Ascending aorta (tissue), 2 donors: Measurements from ENCODE around the gene SOCS1. TPM values are rescaled to one million over a fixed set of nuclear protein-coding genes. Genes with fewer than 3 reads are reported as not detected.

ENCODE experiments used
- DNase-seq, 2 donors: peaks; one replicate each; pipeline ENCODE4 v3.0.0-alpha.2; 2019; ENCODE audit warnings: low spot score in 2 of 2
- H3K27ac ChIP-seq, 2 donors: fragments of 200-600 bp; sonication (generic); one replicate each; pipeline ENCODE4 v1.5.1; 2016 to 2017; ENCODE audit warnings: mild to moderate bottlenecking in 1 of 2
- H3K27me3 ChIP-seq: fragments of 200-600 bp; sonication (generic); one replicate; pipeline ENCODE4 v1.5.1; 2017
- H3K36me3 ChIP-seq, 2 donors: fragments of 200-600 bp; sonication (generic); one replicate each; pipeline ENCODE4 v1.5.1; 2016
- H3K4me1 ChIP-seq, 2 donors: fragments of 200-600 bp; sonication (generic); one replicate each; pipeline ENCODE4 v1.5.1; 2016 to 2017; ENCODE audit warnings: mild to moderate bottlenecking in 1 of 2
- H3K4me3 ChIP-seq, 2 donors: fragments of 200-600 bp; sonication (generic); one replicate each; pipeline ENCODE4 v1.5.1; 2016 to 2017; ENCODE audit warnings: mild to moderate bottlenecking in 1 of 2
- H3K9me3 ChIP-seq, 2 donors: fragments of 200-600 bp; sonication (generic); one replicate each; pipeline ENCODE4 v1.5.1; 2016
- intact Hi-C: fragments of 100-400 bp; cut with DNase I; formaldehyde crosslinking; loops from one replicate; pipeline ENCODE4 v1.15.1; 2023
- total RNA-seq: library from RNA; depleted of rRNA; stranded (reverse); fragments of >200 nt; gene quantifications from one replicate; pipeline ENCODE4 v1.1.0, GENCODE V29; 2016
- TF ChIP-seq, protein P1 (sequence below), 3 experiments: fragments of 200-600 bp in 2 of 3; fragments of 450-650 bp in 1 of 3; sonication (generic) in 2 of 3; IDR thresholded peaks; one replicate each; pipeline ENCODE4 v1.5.1; 2016 to 2019; ENCODE audit warnings: antibody characterized with exemption in 3 of 3, mild to moderate bottlenecking in 1 of 3, moderate library complexity in 1 of 3

Gene SOCS1
- total RNA-seq, 1 donor from 2014 or later, result 1.8 TPM

DNA sequence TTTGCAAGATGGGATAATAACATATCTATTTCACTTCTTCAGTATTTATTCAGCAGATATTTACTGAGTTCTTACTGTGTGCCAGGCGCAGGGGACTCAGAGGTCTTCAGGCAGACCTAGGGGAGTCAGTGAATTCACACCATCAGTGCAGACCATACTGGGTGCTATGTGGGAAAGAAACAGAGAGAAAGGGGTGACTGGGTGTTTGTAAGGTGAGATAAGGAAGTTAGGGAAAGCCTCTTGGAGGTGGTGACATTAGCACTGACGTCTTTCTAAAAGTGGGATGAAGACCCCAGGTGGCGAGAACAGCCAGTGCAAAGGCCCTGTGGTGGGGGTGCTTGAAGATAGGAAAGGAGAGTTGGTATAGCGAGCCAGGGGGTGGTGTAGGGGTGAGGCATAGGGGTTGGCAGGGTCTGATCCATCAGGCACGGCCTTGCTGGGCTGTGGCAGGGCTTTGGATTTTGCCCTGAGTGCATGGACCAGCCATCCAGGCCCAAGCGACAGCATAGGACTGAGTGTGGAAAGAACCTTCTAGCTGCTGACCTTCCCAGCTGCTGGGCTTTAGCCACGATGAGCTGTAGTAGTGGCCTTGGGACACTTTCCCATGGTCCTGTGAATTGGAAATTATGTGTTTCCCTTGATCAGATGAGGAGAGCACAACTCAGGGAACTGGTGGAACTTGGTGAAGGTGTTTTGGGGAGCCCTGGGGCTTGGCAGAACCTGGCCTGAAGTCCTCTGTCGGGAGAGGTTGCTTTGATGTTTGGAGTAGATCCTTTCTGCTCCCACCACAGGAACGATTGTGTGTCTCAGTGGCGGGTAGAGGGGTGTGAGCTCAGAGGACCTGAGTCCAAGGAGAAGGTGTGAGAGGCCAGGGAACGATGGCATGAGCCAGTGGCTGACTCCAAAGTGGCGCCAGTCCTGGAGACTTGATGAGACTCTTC is 3.9 kb upstream of the SOCS1 start:
- intact Hi-C loops, result loop anchor here (5.0 to 10.0 kb wide), 4 partner anchors 125 to 523 kb away; partner anchors contain the start of gene SNN
- H3K27me3 ChIP-seq, result no peaks in the 10 kb centered on the region

DNA sequence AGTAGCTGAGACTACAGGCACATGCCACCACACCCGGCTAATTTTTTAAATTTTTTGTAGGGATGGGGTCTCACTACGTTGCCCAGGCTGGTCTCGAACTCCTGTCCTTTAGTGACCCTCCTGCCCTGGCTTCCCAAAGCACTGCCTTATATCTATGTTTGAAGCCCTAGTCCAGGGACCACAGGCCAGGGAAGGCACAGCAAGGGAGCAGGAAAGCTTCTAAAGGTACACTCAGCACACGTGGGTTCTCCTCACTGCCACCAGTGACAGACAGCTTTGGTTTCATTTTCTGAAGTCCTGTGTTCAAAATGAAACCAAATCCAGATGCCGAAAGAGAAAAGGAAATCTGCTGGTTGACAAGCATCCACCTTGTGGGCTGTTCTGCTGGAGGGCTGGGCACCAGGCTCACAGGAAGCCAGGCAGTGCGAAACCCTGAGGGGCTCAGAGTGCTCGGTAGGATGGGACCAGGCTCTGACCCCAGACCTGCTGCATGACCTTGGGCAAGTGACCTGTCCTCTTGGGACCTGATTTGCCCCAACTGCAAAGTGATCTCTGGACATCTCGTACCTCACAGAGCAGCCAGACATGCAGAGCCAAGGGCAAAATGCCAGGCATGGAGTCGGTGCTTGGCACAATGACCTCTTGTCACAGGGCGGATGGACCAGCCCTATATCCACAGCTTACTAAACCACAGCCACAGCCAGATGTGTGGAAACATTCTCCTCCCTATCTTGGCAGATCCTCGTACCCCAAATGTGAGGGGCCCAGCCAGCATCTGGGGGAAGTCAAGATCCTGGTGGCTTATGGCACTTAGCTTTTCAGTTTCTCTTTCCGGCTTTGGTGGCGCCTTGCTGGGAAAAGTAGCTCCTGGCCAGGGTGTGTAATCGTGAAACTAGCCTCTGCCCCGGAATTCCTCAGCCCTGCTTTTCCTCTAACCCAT is 2.8 kb upstream of the SOCS1 start:
- Histone ChIP-seq H3K4me1 (peaks cover 10 to 25% of the 10 kb centered on the region in 2 donors), H3K4me3 (peak overlapping the region; percentile 12 to 53), H3K27ac (peak overlapping the region; percentile 70 to 78), H3K36me3 (no peaks in the 10 kb centered on the region), H3K9me3 (no peaks in the 10 kb centered on the region), H3K27me3 (no peaks in the 10 kb centered on the region)
- intact Hi-C loops, result loop anchor here (5.0 to 10.0 kb wide), 4 partner anchors 124 to 522 kb away; partner anchors contain the start of gene SNN
- TF ChIP-seq, protein P1, sequence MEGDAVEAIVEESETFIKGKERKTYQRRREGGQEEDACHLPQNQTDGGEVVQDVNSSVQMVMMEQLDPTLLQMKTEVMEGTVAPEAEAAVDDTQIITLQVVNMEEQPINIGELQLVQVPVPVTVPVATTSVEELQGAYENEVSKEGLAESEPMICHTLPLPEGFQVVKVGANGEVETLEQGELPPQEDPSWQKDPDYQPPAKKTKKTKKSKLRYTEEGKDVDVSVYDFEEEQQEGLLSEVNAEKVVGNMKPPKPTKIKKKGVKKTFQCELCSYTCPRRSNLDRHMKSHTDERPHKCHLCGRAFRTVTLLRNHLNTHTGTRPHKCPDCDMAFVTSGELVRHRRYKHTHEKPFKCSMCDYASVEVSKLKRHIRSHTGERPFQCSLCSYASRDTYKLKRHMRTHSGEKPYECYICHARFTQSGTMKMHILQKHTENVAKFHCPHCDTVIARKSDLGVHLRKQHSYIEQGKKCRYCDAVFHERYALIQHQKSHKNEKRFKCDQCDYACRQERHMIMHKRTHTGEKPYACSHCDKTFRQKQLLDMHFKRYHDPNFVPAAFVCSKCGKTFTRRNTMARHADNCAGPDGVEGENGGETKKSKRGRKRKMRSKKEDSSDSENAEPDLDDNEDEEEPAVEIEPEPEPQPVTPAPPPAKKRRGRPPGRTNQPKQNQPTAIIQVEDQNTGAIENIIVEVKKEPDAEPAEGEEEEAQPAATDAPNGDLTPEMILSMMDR (IDR thresholded peaks at IDR 0.05), result no peak
- DNase-seq, result peak in 1 of 2 donors; percentile 83

More for the DNA sequence above, 3.9 kb upstream of the SOCS1 start:
- TF ChIP-seq, protein P1 (IDR thresholded peaks at IDR 0.05), result no peak
- peak overlapping the region in 1 of 2 donors; percentile 53 for H3K4me3 ChIP-seq
- DNase-seq, result no peak
- H3K9me3 ChIP-seq, result no peaks in the 10 kb centered on the region
- H3K27ac ChIP-seq, result peak overlapping the region; percentile 70 to 78
- H3K4me1 ChIP-seq, result peaks cover 6 to 16% of the 10 kb centered on the region in 2 donors
- no peaks in the 10 kb centered on the region for H3K36me3 ChIP-seq

- Histone ChIP-seq H3K27ac (peak overlapping the region; percentile 90 to 96), H3K27me3 (no peaks in the 10 kb centered on the region), H3K4me1 (peaks cover 10 to 25% of the 10 kb centered on the region in 2 donors), H3K4me3 (peak overlapping the region; percentile 79 to 80), H3K36me3 (no peaks in the 10 kb centered on the region), H3K9me3 (no peaks in the 10 kb centered on the region)
- TF ChIP-seq, protein P1 (IDR thresholded peaks at IDR 0.05), result peak; percentile 68 to 84 (median 73)
- DNase-seq, result peak in 1 of 2 donors; percentile 87
- intact Hi-C loops, result loop anchor here (2.0 to 10.0 kb wide), 5 partner anchors 101 to 520 kb away; partner anchors contain the start of gene SNN
Measured at GRCh38 chr16:11257131-11257938, 1.3 kb upstream of the SOCS1 start.

DNA sequence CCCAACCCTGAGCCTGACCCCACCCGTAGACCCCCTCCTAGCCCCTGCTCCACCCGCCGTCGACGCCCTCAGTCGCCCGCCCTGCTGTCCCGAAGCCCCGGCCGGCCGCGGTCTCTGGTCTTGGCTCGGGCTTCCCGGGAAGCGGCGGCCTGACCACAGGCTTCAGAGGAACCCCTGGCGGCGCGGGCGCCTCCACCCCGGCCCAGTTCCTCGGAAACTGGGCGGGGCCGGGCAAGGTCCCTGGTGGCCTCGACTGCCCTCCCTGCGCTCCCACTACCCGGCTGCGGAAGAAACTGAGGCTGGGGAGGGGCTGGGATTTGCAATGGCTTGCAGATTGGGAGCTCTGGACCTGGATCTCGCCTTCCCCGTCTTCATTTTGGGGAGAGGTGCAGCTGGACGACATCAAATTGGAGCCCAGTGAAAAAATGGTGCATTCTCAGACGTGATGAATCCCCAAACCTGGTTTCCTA is 692 bp upstream of the SOCS1 start:
- no peaks in the 10 kb centered on the region for H3K36me3 ChIP-seq
- DNase-seq, result peak in 1 of 2 donors; percentile 84
- no peaks in the 10 kb centered on the region for H3K9me3 ChIP-seq
- TF ChIP-seq, protein P1 (IDR thresholded peaks at IDR 0.05), result no peak
- peaks cover 10 to 25% of the 10 kb centered on the region in 2 donors for H3K4me1 ChIP-seq
- intact Hi-C loops, result loop anchor here (2.0 to 10.0 kb wide), 5 partner anchors 102 to 519 kb away; partner anchors contain the start of gene SNN
- no peaks in the 10 kb centered on the region for H3K27me3 ChIP-seq
- peak overlapping the region; percentile 79 to 80 for H3K4me3 ChIP-seq
- peak overlapping the region; percentile 90 to 96 for H3K27ac ChIP-seq
